Neural cell (in vitro differentiated cells): ENCODE results near the gene ASCL5. TPM values are rescaled to one million over a fixed set of nuclear protein-coding genes. Genes with fewer than 3 reads are reported as not detected.
A peak's percentile ranks its signal among the peaks of the same experiment; 100 is the strongest.

ENCODE experiments used
- H2AFZ ChIP-seq: fragments of 200-600, 300-800 bp; sonication (generic), shearing (Covaris generic); 2 replicates; pipeline ENCODE4 v1.6.0; 2014; ENCODE audit warnings: low read depth, mild to moderate bottlenecking, antibody characterized with exemption, low read length, moderate library complexity
- H3F3A ChIP-seq: fragments of 200-600 bp; shearing (Covaris generic); 2 replicates; pipeline ENCODE4 v1.6.1; 2016; ENCODE audit warnings: mild to moderate bottlenecking, moderate library complexity, mixed read lengths, antibody characterized with exemption, low read length; ENCODE audit not compliant: insufficient read depth, poor library complexity, severe bottlenecking
- H3K27ac ChIP-seq: fragments of 200-600, 300-800 bp; sonication (generic), shearing (Covaris generic); 2 replicates; pipeline ENCODE4 v1.5.1; 2014; ENCODE audit warnings: mild to moderate bottlenecking, low read length, moderate library complexity
- H3K27me3 ChIP-seq: fragments of 300-800, 200-600 bp; sonication (generic), shearing (Covaris generic); 2 replicates; pipeline ENCODE4 v1.6.0; 2014; ENCODE audit warnings: mild to moderate bottlenecking, low read depth, low read length, moderate library complexity; ENCODE audit not compliant: insufficient read depth
- H3K36me3 ChIP-seq: fragments of 300-800, 200-600 bp; sonication (generic), shearing (Covaris generic); 2 replicates; pipeline ENCODE4 v1.5.1; 2014; ENCODE audit warnings: mild to moderate bottlenecking, antibody characterized with exemption, low read length, moderate library complexity; ENCODE audit not compliant: insufficient read depth
- H3K4me2 ChIP-seq: fragments of 300-800, 200-600 bp; sonication (generic), shearing (Covaris generic); 2 replicates; pipeline ENCODE4 v1.6.0; 2014; ENCODE audit warnings: mild to moderate bottlenecking, low read length
- H3K4me3 ChIP-seq: fragments of 300-800, 200-600 bp; sonication (generic), shearing (Covaris generic); 2 replicates; pipeline ENCODE4 v1.5.1; 2014; ENCODE audit warnings: mild to moderate bottlenecking, low read length, moderate library complexity
- H3K79me2 ChIP-seq: fragments of 200-600 bp; shearing (Covaris generic); replicated peaks from 2 replicates; pipeline ENCODE4 v1.6.0; 2014; ENCODE audit warnings: mild to moderate bottlenecking, low read length, moderate library complexity; ENCODE audit not compliant: insufficient read depth
- H3K9ac ChIP-seq: fragments of 300-800, 200-600 bp; sonication (generic), shearing (Covaris generic); 2 replicates; pipeline ENCODE4 v1.6.1; 2016; ENCODE audit warnings: mild to moderate bottlenecking, low read length, mixed read lengths
- H3K9me2 ChIP-seq: fragments of 200-600 bp; shearing (Covaris generic); 2 replicates; pipeline ENCODE4 v1.6.1; 2016; ENCODE audit warnings: mild to moderate bottlenecking, low read length, mixed read lengths; ENCODE audit not compliant: insufficient read depth
- H3K9me3 ChIP-seq: fragments of 200-600, 300-800 bp; sonication (generic), shearing (Covaris generic); 2 replicates; pipeline ENCODE4 v1.6.1; 2016; ENCODE audit warnings: mild to moderate bottlenecking, mixed run types, low read length, moderate library complexity, mixed read lengths
- H4K20me1 ChIP-seq: fragments of 200-600 bp; shearing (Covaris generic); 2 replicates; pipeline ENCODE4 v1.6.1; 2016; ENCODE audit warnings: mild to moderate bottlenecking, mixed run types; ENCODE audit not compliant: insufficient read depth
- CTCF ChIP-seq: fragments of 450-650 bp; IDR thresholded peaks from 2 replicates; pipeline ENCODE4 v1.5.1; 2014; ENCODE audit warnings: antibody characterized with exemption, mild to moderate bottlenecking, moderate library complexity; ENCODE audit not compliant: poor library complexity, severe bottlenecking
- EP300 ChIP-seq: fragments of 450-650 bp; conservative IDR thresholded peaks from 2 replicates; pipeline ENCODE4 v1.6.1; 2014; ENCODE audit warnings: antibody characterized with exemption, mild to moderate bottlenecking, moderate library complexity; ENCODE audit not compliant: poor library complexity, severe bottlenecking
- EZH2 ChIP-seq: fragments of 200-600, 300-800 bp; shearing (Covaris generic), sonication (generic); IDR thresholded peaks from 2 replicates; pipeline ENCODE4 v1.6.1; 2014; ENCODE audit warnings: antibody characterized with exemption, low read length, borderline replicate concordance, mild to moderate bottlenecking; ENCODE audit not compliant: insufficient read depth, poor library complexity, severe bottlenecking
- MXI1 ChIP-seq: fragments of 450-650 bp; conservative IDR thresholded peaks from 2 replicates; pipeline ENCODE4 v1.6.1; 2014; ENCODE audit warnings: antibody characterized with exemption, mild to moderate bottlenecking; ENCODE audit not compliant: poor library complexity, severe bottlenecking
- POLR2AphosphoS5 ChIP-seq: IDR thresholded peaks from 2 replicates; pipeline ENCODE4 v1.6.1; 2012
- RAD21 ChIP-seq: fragments of 450-650 bp; conservative IDR thresholded peaks from 2 replicates; pipeline ENCODE4 v1.6.1; 2014; ENCODE audit warnings: antibody characterized with exemption, mild to moderate bottlenecking, moderate library complexity
- REST ChIP-seq: IDR thresholded peaks from 2 replicates; pipeline ENCODE4 v1.6.1; 2012; ENCODE audit warnings: borderline replicate concordance
- SMC3 ChIP-seq: fragments of 450-650 bp; conservative IDR thresholded peaks from 2 replicates; pipeline ENCODE4 v1.6.1; 2014; ENCODE audit warnings: antibody characterized with exemption, mild to moderate bottlenecking, moderate library complexity; ENCODE audit not compliant: poor library complexity
- polyA plus RNA-seq: library from polyadenylated mRNA; depleted of rRNA; stranded (reverse); fragments of >200 nt; gene quantifications from 2 replicates; pipeline ENCODE4 v1.2.3, GENCODE V29; 2014

ASCL5 gene
- polyA plus RNA-seq, 1 donor from 2014 or later: not detected

- Histone ChIP-seq H3K79me2 (no peaks in the 10 kb centered on the region), H3K9me2 (no peaks in the 10 kb centered on the region), H3F3A (peaks cover 3% of the 10 kb centered on the region), H3K27me3 (no peaks in the 10 kb centered on the region), H3K9me3 (no peaks in the 10 kb centered on the region), H3K4me3 (no peak overlapping the region), H3K27ac (no peak overlapping the region), H2AFZ (no peak overlapping the region), H3K9ac (no peak overlapping the region), H3K36me3 (no peaks in the 10 kb centered on the region), H3K4me2 (no peak overlapping the region), H4K20me1 (no peaks in the 10 kb centered on the region)
- no peak for TF ChIP-seq REST
Measured at GRCh38 chr1:201110138-201110537, 16.8 kb downstream of the ASCL5 start.

GRCh38 chr1:201109651-201110050, 17.3 kb downstream of the ASCL5 start:
- H3K9ac ChIP-seq: no peak overlapping the region
- H3K9me2 ChIP-seq: no peaks in the 10 kb centered on the region
- H3K4me3 ChIP-seq: no peak overlapping the region
- H3K36me3 ChIP-seq: no peaks in the 10 kb centered on the region
- H3K4me2 ChIP-seq: no peak overlapping the region
- no peak overlapping the region for H2AFZ ChIP-seq
- H4K20me1 ChIP-seq: no peaks in the 10 kb centered on the region
- peak overlapping the region; percentile 94 for H3K27ac ChIP-seq
- no peak for TF ChIP-seq MXI1
- no peak for TF ChIP-seq POLR2AphosphoS5
- no peak for TF ChIP-seq CTCF
- no peak for TF ChIP-seq RAD21
- TF ChIP-seq EP300: no peak
- no peaks in the 10 kb centered on the region for H3K9me3 ChIP-seq
- no peaks in the 10 kb centered on the region for H3K79me2 ChIP-seq
- peaks cover 3% of the 10 kb centered on the region for H3F3A ChIP-seq
- no peaks in the 10 kb centered on the region for H3K27me3 ChIP-seq

GRCh38 chr1:201108614-201109013, 18.4 kb downstream of the ASCL5 start:
- Histone ChIP-seq H3K9ac (peak overlapping the region; percentile 63), H4K20me1 (no peaks in the 10 kb centered on the region), H3K4me3 (peak overlapping the region; percentile 40), H3K27ac (peak overlapping the region; percentile 94), H3K36me3 (no peaks in the 10 kb centered on the region), H3K9me2 (no peaks in the 10 kb centered on the region), H2AFZ (no peak overlapping the region), H3K9me3 (no peaks in the 10 kb centered on the region), H3K79me2 (no peaks in the 10 kb centered on the region), H3K27me3 (no peaks in the 10 kb centered on the region), H3K4me2 (peak overlapping the region; percentile 50), H3F3A (peaks cover 3% of the 10 kb centered on the region)
- TF ChIP-seq POLR2AphosphoS5: peak; percentile 79
- peak; percentile 64 for TF ChIP-seq RAD21
- TF ChIP-seq SMC3: peak; percentile 64
- peak; percentile 92 for TF ChIP-seq EP300
- TF ChIP-seq REST: peak; percentile 95
- TF ChIP-seq EZH2: no peak
- peak; percentile 47 for TF ChIP-seq MXI1
- no peak for TF ChIP-seq CTCF
